Immature natural killer cell (primary cell): ENCODE results near the gene TAS2R46. TPM values are rescaled to one million over a fixed set of nuclear protein-coding genes. Genes with fewer than 3 reads are reported as not detected.

Source experiments
- DNase-seq, 3 donors: peaks; one replicate each; pipeline ENCODE4 v3.0.0; 2022; ENCODE audit warnings: mixed read lengths in 1 of 3
- H3K27ac Mint-ChIP-seq, 6 donors: one replicate each; pipeline ENCODE4 v1.8.0; 2020; ENCODE audit warnings: mixed read lengths in 6 of 6, mild to moderate bottlenecking in 5 of 6, inconsistent platforms in 4 of 6, moderate library complexity in 3 of 6
- H3K27me3 Mint-ChIP-seq, 3 donors: one replicate each; pipeline ENCODE4 v1.8.0; 2020 to 2021; ENCODE audit warnings: low read depth in 3 of 3, mild to moderate bottlenecking in 3 of 3, mixed read lengths in 3 of 3, moderate library complexity in 3 of 3, inconsistent platforms in 1 of 3
- H3K36me3 Mint-ChIP-seq, 3 donors: one replicate each; pipeline ENCODE4 v1.8.0; 2020; ENCODE audit warnings: mixed read lengths in 3 of 3, inconsistent platforms in 2 of 3, mild to moderate bottlenecking in 2 of 3
- H3K4me1 Mint-ChIP-seq, 2 donors: one replicate each; pipeline ENCODE4 v1.8.0; 2020; ENCODE audit warnings: inconsistent platforms in 2 of 2, mild to moderate bottlenecking in 2 of 2, mixed read lengths in 2 of 2, moderate library complexity in 1 of 2
- H3K4me3 Mint-ChIP-seq, 5 donors: one replicate each; pipeline ENCODE4 v1.8.0; 2020; ENCODE audit warnings: mild to moderate bottlenecking in 5 of 5, mixed read lengths in 5 of 5, inconsistent platforms in 3 of 5, moderate library complexity in 3 of 5
- H3K9me3 Mint-ChIP-seq, 6 donors: one replicate each; pipeline ENCODE4 v1.8.0; 2020; ENCODE audit warnings: mild to moderate bottlenecking in 6 of 6, mixed read lengths in 6 of 6, inconsistent platforms in 4 of 6, moderate library complexity in 3 of 6
- polyA plus RNA-seq, 3 donors: library from polyadenylated mRNA; unstranded; fragments of 300-500 nt; fragmentation: Illumina TruSeq; gene quantifications; one replicate each; pipeline ENCODE4 v1.2.3, GENCODE V29; 2021

Gene TAS2R46
- polyA plus RNA-seq, 3 donors from 2014 or later: not detected

DNA sequence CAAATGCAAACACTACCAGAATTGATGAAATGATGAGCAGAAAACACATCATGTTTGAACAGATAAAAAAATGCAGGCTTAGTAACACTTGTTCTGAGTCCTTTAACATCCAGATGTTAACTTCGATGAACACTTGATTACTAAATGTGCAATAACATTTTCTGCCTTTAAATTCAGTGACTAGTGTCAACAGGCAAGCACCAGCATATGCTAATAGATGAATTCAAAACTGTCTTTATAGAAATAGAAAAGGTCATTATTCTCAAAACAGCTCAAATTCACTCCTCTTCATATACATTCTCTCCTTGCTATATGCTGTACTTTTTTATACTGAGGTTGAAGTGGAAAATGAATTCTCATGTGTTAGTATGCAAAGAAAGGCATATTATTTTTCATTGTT, 39.6 kb downstream of the TAS2R46 start, which contains the start of gene TAS2R19:
Gene TAS2R19, minus strand, starts transcription at position 101 of the 400 bp plus-strand sequence. Its CDS starts 49 bp downstream, at position 52.
- peaks cover 8 to 17% (median 9%) of the 10 kb centered on the region in 3 donors for H3K36me3 Mint-ChIP-seq
- DNase-seq: no peak
- H3K4me3 Mint-ChIP-seq: no peak within 1 kb of the TSS
- peaks cover 0 to 3% (median 0%) of the 10 kb centered on the region in 3 donors for H3K27me3 Mint-ChIP-seq
- H3K9me3 Mint-ChIP-seq: peaks cover 0 to 7% (median 3%) of the 10 kb centered on the region in 6 donors
- peaks cover 0 to 17% of the 10 kb centered on the region in 2 donors for H3K4me1 Mint-ChIP-seq
- no peak within 1 kb of the TSS for H3K27ac Mint-ChIP-seq

DNA sequence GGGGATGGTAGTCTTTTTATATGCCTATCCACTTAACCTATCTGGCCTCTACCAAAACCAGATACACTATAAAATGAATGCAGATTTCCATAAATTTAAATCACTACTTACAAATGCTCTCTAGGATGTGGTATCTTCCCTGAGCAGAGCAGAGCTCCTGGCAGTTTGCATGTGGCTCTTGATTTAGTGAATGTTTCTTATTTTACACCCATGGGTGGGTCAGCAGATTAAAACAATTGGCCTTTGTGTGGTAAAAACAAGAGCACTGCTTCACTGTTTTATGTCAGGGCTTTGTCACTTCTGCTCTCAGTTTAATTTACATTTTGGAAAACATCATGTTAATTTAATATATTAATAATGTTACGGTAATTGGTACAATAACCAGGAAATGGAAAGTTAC, 45.2 kb downstream of the TAS2R46 start:
- Mint-ChIP-seq H3K27me3 (peaks cover 0 to 3% (median 0%) of the 10 kb centered on the region in 3 donors), H3K9me3 (no peaks in the 10 kb centered on the region), H3K27ac (no peak overlapping the region), H3K4me3 (no peak overlapping the region), H3K4me1 (peaks cover 0 to 18% of the 10 kb centered on the region in 2 donors), H3K36me3 (peaks cover 0 to 3% (median 0%) of the 10 kb centered on the region in 3 donors)
- DNase-seq: no peak

DNA sequence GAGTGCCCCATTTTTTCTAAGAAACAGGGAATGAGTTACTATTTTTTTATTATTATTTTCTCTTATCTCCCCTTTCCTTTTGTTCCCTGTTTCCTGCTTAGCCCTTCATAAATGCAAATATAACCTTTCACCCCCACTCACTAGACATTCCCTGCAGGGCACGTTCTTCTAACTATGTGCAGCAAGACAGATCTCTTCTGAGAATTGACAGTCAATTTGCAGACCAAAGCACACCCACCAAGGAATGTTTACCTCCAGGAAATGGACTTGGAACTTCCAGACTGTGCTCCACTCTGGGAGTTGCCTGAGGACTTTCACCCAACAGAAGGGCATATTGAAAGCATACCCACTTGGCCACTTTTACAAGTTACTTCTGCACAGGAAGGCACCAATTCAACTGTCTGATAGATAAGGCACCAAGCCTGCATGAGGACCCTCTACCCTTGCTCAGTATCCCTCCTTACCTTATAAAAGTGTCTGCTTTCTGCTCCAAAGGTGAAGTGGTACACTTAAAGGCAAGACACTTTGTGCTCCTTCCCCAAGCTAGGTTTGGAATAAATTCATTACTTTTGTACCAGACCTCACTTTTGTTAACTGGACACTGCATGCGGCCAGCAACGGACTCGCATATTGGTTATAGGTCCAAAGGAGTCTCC, 46.2 kb downstream of the TAS2R46 start:
- H3K4me1 Mint-ChIP-seq: peaks cover 0 to 18% of the 10 kb centered on the region in 2 donors
- no peak for DNase-seq
- H3K36me3 Mint-ChIP-seq: no peaks in the 10 kb centered on the region
- H3K27me3 Mint-ChIP-seq: peaks cover 0 to 3% (median 0%) of the 10 kb centered on the region in 3 donors
- H3K4me3 Mint-ChIP-seq: no peak overlapping the region
- no peak overlapping the region for H3K27ac Mint-ChIP-seq
- no peaks in the 10 kb centered on the region for H3K9me3 Mint-ChIP-seq

DNA sequence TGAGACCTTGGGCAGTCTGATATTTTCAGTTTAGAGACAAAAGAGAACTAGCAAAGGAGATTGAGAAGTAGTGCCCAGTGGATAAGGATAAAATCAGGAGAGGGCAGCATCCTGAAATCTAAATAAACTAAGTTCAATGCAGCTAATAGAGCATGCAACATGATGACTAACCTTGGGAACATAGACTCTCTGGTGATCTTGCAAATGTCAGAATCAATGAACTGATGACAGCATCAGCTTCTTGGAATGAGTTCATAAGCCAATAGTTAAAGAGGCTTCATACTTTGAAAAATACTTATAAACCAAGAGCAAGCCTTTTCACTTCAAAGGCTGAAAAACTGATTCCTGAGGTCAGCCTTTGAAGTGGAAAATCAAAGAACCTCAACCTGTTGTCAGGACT, 47.9 kb downstream of the TAS2R46 start:
- Mint-ChIP-seq H3K4me1 (peaks cover 0 to 15% of the 10 kb centered on the region in 2 donors), H3K9me3 (no peaks in the 10 kb centered on the region), H3K36me3 (no peaks in the 10 kb centered on the region), H3K4me3 (no peak overlapping the region), H3K27me3 (peaks cover 0 to 3% (median 0%) of the 10 kb centered on the region in 3 donors), H3K27ac (no peak overlapping the region)
- DNase-seq: no peak

Other genes starting within 250 kb of the TAS2R46 start
- not detected for gene TAS2R10, start 235.9 kb downstream of the TAS2R46 start, polyA plus RNA-seq
- 1 to 10 TPM; 1.9 to 4.5 (median 3.5) TPM for gene PRR4, start 212.8 kb downstream of the TAS2R46 start, polyA plus RNA-seq
- 10 to 100 TPM in 2 of 3 donors, 1 to 10 TPM in 1; 2.5 to 10.6 (median 10.3) TPM for gene PRH1, start 178.0 kb downstream of the TAS2R46 start, polyA plus RNA-seq
- gene TAS2R13, start 152.7 kb downstream of the TAS2R46 start, polyA plus RNA-seq: not detected
- not detected for gene PRH2, start 133.1 kb downstream of the TAS2R46 start, polyA plus RNA-seq
- 1 to 10 TPM in 1 of 3 donors, under 1 TPM in 1, not detected in 1; 0.81 to 1.0 TPM for gene TAS2R14, start 123.0 kb downstream of the TAS2R46 start, polyA plus RNA-seq
- gene TAS2R50, start 75.4 kb downstream of the TAS2R46 start, polyA plus RNA-seq: not detected
- under 1 TPM in 1 of 3 donors, not detected in 2; 0.17 TPM for gene TAS2R20, start 64.0 kb downstream of the TAS2R46 start, polyA plus RNA-seq
- gene TAS2R19, start 39.7 kb downstream of the TAS2R46 start, polyA plus RNA-seq: not detected
- not detected for gene TAS2R31, start 30.9 kb downstream of the TAS2R46 start, polyA plus RNA-seq
- not detected for gene TAS2R43, start 30.0 kb upstream of the TAS2R46 start, polyA plus RNA-seq
- gene TAS2R30, start 72.3 kb upstream of the TAS2R46 start, polyA plus RNA-seq: not detected
- gene SMIM10L1, start 108.9 kb upstream of the TAS2R46 start, polyA plus RNA-seq: 10 to 100 TPM in 2 of 3 donors, 1 to 10 TPM in 1; 8.8 to 12.9 (median 12.8) TPM
- gene TAS2R42, start 124.6 kb upstream of the TAS2R46 start, polyA plus RNA-seq: not detected
- gene PRB3, start 207.4 kb upstream of the TAS2R46 start, polyA plus RNA-seq: not detected
- gene PRB4, start 248.1 kb upstream of the TAS2R46 start, polyA plus RNA-seq: not detected